ENCODE data around the gene MDM1. TPM values are rescaled to one million over a fixed set of nuclear protein-coding genes. Genes with fewer than 3 reads are reported as not detected.

The MDM1 gene
- total RNA-seq (2022; extraction: Qiagen RNA extraction; ENCODE audit: low read depth), result 5.5 to 8.6 TPM (median 8.3 TPM) in 5 replicates

DNA sequence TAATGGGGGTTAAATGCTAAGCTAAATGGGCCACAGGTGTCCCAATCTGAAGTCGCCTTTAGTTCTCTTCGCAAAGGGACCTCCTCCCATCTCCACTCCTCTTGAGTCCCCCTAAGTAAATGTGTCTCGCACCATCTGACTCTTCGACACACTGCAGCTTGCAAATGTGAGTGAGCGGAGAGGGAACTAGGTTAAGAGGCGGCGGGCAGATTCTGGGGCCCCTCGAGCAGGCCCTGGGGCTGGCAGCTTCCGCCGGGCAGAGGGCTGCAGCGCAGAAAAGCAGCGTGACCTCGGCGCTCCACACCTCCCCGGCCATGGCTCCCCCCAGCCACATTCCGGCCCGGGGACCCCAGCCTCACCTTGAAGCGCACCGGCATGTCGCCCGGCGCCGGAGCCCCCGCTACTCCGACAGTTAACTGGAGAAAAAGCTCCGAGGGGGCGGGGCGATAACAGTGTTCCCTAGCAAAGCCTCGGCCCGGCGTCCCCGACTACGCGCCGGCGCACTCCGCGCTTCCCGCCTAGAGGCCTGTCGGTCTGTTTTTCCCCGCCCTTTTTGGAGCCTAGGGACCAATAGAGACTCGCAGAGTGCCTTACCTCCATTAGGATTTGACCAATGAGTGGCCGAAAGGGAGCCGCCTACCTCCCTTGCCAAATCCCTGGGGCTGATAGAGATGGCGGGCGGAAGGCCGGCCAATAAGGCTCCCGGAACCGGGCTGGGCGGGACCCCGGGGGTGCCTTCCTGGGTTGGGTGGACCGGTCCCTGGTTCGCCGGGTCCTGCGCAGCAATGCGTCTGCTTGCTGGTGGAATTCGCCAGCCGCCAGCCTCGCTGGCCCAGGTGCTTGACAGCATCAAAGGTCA, at the start of gene MDM1:
TSS of gene MDM1 (minus strand) at position 494 of the 859 bp plus-strand sequence. CDS start at position 377, 117 bp downstream.

GRCh38 chr12:68253504-68253903, 78.7 kb downstream of the MDM1 start, which contains the start of gene IL22:
Gene IL22, minus strand, starts transcription at chr12:68253604. Its CDS starts 156 bp downstream, at chr12:68253448.

Other genes with a start within 250 kb of the MDM1 start
- not detected in 5 replicates for gene IFNG, start 172.6 kb downstream of the MDM1 start, total RNA-seq (2022; extraction: Qiagen RNA extraction; ENCODE audit: low read depth)
- gene IL26, start 106.6 kb downstream of the MDM1 start, total RNA-seq (2022; extraction: Qiagen RNA extraction; ENCODE audit: low read depth), result not detected in 5 replicates
- gene IL22, start 78.8 kb downstream of the MDM1 start, total RNA-seq (2022; extraction: Qiagen RNA extraction; ENCODE audit: low read depth), result not detected in 5 replicates

Data from A549 treated with DMSO at 1 μM for 4 hours (cell line).